Left lung (tissue), 14 donors: ENCODE results near the gene GPC2. TPM values are rescaled to one million over a fixed set of nuclear protein-coding genes. Genes with fewer than 3 reads are reported as not detected.
"Not testable (repeated sequence)": the region's sequence is repeated elsewhere in the genome, so short reads cannot be mapped to it uniquely, and the experiment has no call there.

Experiments used
- ATAC-seq: fragments of 200-7000 bp; cut with Tn5 transposase; one replicate; pipeline ENCODE4 v1.9.1; 2020; ENCODE audit warnings: moderate library complexity
- DNase-seq, 4 donors: peaks; one replicate each; pipeline ENCODE4 v3.0.0-alpha.2; 2013 to 2020
- H3K27ac ChIP-seq, 2 donors: fragments of 200-600 bp; sonication (generic) in 1 of 2; one replicate each; pipeline versions ENCODE4 v1.5.0 to v1.8.0; 2020 to 2021
- H3K27me3 ChIP-seq, 2 donors: fragments of 200-600 bp; sonication (generic) in 1 of 2; one replicate each; pipeline versions ENCODE4 v1.5.0 to v1.8.0; 2020 to 2021
- H3K36me3 ChIP-seq, 2 donors: fragments of 200-600 bp; sonication (generic) in 1 of 2; one replicate each; pipeline versions ENCODE4 v1.5.0 to v1.8.0; 2020 to 2021
- H3K4me1 ChIP-seq, 2 donors: fragments of 200-600 bp; one replicate each; pipeline ENCODE4 v1.8.0; 2021
- H3K4me3 ChIP-seq, 2 donors: fragments of 200-600 bp; sonication (generic) in 1 of 2; one replicate each; pipeline versions ENCODE4 v1.5.0 to v1.8.0; 2020 to 2021; ENCODE audit warnings: mild to moderate bottlenecking in 1 of 2
- H3K9me3 ChIP-seq, 2 donors: fragments of 200-600 bp; sonication (generic) in 1 of 2; one replicate each; pipeline versions ENCODE4 v1.5.0 to v1.8.0; 2020 to 2021
- intact Hi-C, 2 donors: fragments of 100-400 bp; cut with DNase I; formaldehyde crosslinking; loops; one replicate each; pipeline versions ENCODE4 v1.11.2 to v1.14.2; 2022
- long read RNA-seq, 12 donors: library from polyadenylated mRNA in 2 of 12; unstranded in 2 of 12; transcript quantifications; one replicate each; pipeline ENCODE4 v2.0.0 and lab custom pipeline, GENCODE V29; 2019 to 2026
- polyA plus RNA-seq, 6 donors: library from polyadenylated mRNA; unstranded; fragments of 120-200 nt; gene quantifications; one replicate each; pipeline ENCODE4 v1.2.1, GENCODE V29; 2013; ENCODE audit not compliant: insufficient read length in 6 of 6
- total RNA-seq, 2 donors: library from RNA; stranded (reverse); fragmentation: NEBNext Ultra II Directional; extraction: Animal tissue kit (Norgen Biotek cat#: 25700); gene quantifications; one replicate each; pipeline ENCODE4 v1.2.1, GENCODE V29; 2021
- TF ChIP-seq, protein P1 (sequence below), 2 donors: fragments of 200-600 bp; sonication (generic) in 1 of 2; IDR thresholded peaks; one replicate each; pipeline versions ENCODE4 v1.5.0 to v1.8.0; 2021; ENCODE audit warnings: antibody characterized with exemption in 2 of 2
- donor health status: DM: no; HTN: yes; CAD: no.
- donor health status: DM: no; HTN: no; CAD: no.

The GPC2 gene, protein sequence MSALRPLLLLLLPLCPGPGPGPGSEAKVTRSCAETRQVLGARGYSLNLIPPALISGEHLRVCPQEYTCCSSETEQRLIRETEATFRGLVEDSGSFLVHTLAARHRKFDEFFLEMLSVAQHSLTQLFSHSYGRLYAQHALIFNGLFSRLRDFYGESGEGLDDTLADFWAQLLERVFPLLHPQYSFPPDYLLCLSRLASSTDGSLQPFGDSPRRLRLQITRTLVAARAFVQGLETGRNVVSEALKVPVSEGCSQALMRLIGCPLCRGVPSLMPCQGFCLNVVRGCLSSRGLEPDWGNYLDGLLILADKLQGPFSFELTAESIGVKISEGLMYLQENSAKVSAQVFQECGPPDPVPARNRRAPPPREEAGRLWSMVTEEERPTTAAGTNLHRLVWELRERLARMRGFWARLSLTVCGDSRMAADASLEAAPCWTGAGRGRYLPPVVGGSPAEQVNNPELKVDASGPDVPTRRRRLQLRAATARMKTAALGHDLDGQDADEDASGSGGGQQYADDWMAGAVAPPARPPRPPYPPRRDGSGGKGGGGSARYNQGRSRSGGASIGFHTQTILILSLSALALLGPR
- 1 to 10 TPM; 2.5 to 3.5 TPM for total RNA-seq
- 10 to 100 TPM in 4 of 6 donors, 1 to 10 TPM in 2; 7.8 to 17.0 (median 10.8) TPM for polyA plus RNA-seq
- long read RNA-seq, donor 1, result 0 reads
- long read RNA-seq, donor 2, result 0 reads
- long read RNA-seq, donor 3, partial matches to known transcripts, result 0 of 2 reads
- long read RNA-seq, donor 3, other reads (novel, unspliced or antisense), result 0 of 2 reads
- long read RNA-seq, donor 4, result 0 reads
- long read RNA-seq, donor 5, result 0 reads
- long read RNA-seq, donor 6, partial matches to known transcripts, result 0 of 1 reads
- long read RNA-seq, donor 6, other reads (novel, unspliced or antisense), result 0 of 1 reads
- long read RNA-seq, donor 7, result 0 reads
- long read RNA-seq, donor 8, result 0 reads
- long read RNA-seq, donor 9, result 0 reads
- long read RNA-seq, donor 10, result 0 reads
- long read RNA-seq, donor 11, transcript GPC2-201 (10 exons, 2,532 nt), result major isoform, 8 of 21 reads
- long read RNA-seq, donor 11, partial matches to known transcripts, result 13 of 21 reads
- long read RNA-seq, donor 11, other reads (novel, unspliced or antisense), result 0 of 21 reads
- long read RNA-seq, donor 12, result 0 reads

DNA sequence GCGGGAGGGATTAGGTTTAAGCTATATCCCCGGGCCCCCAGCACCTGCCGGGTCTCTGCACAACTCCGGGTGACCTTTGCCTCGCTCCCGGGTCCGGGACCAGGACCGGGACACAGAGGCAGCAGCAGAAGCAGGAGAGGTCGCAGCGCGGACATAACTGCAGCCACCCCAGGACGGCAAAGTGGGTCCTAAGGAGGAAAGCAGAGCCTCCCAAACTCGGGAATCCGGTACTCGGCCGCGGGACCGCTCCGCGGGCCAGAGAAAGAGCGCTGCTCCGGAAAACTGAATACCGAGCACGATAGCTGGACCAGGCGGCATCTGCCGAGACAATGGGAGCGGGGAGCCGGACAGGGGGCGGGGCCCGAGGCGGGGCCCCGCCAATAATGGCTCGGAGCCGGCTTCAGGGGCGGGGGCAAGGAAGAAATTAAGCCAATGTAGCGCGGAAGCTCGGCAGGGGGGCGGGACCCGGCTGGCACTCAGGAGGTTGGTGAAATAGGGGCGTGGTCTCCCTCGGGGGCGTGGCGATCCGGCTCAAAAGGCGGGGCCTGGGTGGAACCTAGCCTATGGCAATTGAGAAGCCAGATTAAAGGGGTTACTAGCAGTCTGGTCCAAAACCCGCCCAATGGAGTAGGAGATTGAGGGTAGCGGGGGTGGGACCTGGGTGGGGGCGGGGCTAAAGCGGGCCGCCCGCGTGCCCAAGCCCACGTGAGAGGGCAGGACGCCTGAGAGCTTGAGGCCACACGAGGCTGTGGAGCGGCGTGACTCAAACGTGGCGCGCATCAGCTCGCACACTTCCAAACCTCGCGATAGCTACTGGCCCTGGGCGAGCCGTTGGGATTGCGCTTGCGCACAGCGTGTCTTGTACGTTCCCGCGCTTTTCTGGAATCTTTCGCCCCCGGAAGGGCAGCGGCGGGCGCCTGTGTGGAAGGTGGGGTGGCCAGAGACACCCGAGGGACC, at the start of gene GPC2, which contains the start of gene STAG3:
GPC2 (minus strand) TSS at position 337 of the 957 bp plus-strand sequence; CDS start at position 155, 182 bp downstream.
STAG3 (plus strand) TSS at position 874 of the 957 bp plus-strand sequence. CDS start 2,639 bp downstream, outside the sequence.
- Histone ChIP-seq H3K36me3 (no peaks in the 10 kb centered on the region), H3K4me1 (peaks cover 0 to 14% of the 10 kb centered on the region in 2 donors), H3K27ac (no peak within 1 kb of the TSS), H3K4me3 (peak within 1 kb of the TSS; percentile 48 to 50), H3K27me3 (peaks cover 0 to 22% of the 10 kb centered on the region in 2 donors), H3K9me3 (peaks cover 0 to 6% of the 10 kb centered on the region in 2 donors)
- TF ChIP-seq, protein P1, sequence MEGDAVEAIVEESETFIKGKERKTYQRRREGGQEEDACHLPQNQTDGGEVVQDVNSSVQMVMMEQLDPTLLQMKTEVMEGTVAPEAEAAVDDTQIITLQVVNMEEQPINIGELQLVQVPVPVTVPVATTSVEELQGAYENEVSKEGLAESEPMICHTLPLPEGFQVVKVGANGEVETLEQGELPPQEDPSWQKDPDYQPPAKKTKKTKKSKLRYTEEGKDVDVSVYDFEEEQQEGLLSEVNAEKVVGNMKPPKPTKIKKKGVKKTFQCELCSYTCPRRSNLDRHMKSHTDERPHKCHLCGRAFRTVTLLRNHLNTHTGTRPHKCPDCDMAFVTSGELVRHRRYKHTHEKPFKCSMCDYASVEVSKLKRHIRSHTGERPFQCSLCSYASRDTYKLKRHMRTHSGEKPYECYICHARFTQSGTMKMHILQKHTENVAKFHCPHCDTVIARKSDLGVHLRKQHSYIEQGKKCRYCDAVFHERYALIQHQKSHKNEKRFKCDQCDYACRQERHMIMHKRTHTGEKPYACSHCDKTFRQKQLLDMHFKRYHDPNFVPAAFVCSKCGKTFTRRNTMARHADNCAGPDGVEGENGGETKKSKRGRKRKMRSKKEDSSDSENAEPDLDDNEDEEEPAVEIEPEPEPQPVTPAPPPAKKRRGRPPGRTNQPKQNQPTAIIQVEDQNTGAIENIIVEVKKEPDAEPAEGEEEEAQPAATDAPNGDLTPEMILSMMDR (IDR thresholded peaks at IDR 0.05), result no peak
- DNase-seq, result peak; percentile 84 to 98 (median 96)
- intact Hi-C loops, result no loop called here
- ATAC-seq, result peak; percentile 98

DNA sequence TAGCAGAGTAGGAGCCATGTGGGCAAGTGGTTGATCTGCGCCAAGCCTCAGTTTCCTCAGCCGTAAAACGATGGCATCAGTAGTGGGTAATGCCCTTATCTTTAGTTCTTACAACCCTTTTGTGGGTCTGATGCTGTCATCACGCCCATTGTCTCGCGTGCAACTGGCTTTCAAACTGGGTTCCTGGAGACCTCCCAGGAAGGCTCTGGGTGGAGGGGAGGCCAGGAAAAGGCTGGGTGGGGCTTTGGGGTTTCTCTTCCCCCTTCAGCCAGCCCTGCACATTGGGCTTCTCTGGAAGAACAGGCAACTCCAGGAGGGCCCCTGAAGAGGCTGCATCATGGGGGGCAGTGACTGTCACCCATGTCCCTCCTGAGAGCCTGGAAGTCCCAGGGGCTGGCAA, 47.7 kb upstream of the GPC2 start:
- intact Hi-C loops, result loop anchor here in 1 of 2 donors (5.0 kb wide), 1 partner anchor 88 kb away; no protein-coding TSS in a partner anchor
- not testable (repeated sequence) for H3K27ac ChIP-seq, ATAC-seq, H3K27me3 ChIP-seq, H3K4me3 ChIP-seq, H3K9me3 ChIP-seq, DNase-seq, H3K4me1 ChIP-seq
- peaks cover 0 to 14% of the 10 kb centered on the region in 2 donors for H3K36me3 ChIP-seq

DNA sequence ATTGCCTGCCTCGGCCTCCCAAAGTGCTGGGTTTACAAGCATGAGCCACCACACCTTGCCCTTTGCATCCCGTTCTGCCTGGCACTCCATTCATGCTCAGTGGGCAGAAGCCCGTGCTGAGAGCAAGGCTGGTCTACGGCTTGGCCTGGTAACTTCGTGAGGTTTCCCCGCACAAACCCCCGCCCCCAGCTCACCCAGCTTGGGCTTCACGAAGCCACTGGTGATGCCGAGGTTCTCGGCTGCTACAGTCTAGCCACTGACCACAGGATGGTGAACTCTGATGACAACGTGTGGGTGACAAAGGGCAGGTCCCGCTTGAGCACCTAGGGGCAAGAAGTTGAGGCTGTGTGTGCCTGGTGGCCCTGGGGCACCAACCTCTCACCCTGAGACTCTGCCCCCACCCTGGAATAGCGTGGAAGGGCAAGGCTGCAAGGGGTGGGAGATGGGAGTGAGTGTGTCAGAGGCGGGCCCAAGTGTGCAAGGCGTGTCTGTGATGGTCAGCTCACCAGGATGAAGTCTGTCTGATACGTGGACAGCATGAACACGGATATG, 46.3 kb upstream of the GPC2 start:
- not testable (repeated sequence) for H3K27me3 ChIP-seq, H3K4me1 ChIP-seq, DNase-seq, H3K4me3 ChIP-seq, H3K9me3 ChIP-seq, H3K27ac ChIP-seq, ATAC-seq
- intact Hi-C loops, result loop anchor here in 1 of 2 donors (5.0 kb wide), 1 partner anchor 86 kb away; no protein-coding TSS in a partner anchor
- H3K36me3 ChIP-seq, result peaks cover 0 to 14% of the 10 kb centered on the region in 2 donors

DNA sequence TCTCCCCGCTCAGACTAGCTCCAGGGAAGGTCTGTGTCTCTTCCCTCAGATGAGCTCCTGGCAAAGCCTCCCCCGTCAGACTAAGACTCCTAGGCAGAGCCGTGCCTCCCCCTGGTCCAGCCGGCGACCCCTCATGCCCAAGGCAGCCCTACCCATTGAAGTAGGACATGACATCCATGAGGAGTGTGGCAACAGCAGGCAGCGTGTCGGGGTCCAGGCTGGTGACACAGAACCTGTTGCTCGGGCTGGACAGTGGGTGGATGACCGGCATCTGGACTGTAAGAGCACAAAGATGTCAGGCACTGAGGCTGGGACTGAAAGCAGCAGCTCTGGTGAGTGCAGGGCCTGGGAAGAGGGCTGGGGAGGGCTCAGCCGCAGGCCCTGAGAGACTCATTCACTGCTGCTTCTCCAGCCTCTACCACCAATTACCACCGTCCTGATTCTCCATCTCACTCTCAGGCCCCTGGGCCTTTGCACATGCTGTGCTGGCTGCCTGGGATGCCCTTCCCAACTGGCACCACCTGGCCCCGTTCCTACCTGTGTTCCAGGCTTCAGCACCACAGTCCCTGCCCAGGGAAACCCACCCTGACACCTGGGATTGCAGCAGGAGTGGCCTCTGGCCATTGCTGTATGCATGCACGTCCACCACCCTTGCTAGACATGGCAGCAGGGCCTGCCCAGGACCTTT, 45.4 kb upstream of the GPC2 start:
- no peaks in the 10 kb centered on the region for H3K27me3 ChIP-seq

More for the DNA sequence above, 45.4 kb upstream of the GPC2 start:
- ATAC-seq (no peak), DNase-seq (peak in 1 of 4 donors; percentile 65)
- intact Hi-C loops, result loop anchor here in 1 of 2 donors (5.0 kb wide), 1 partner anchor 85 kb away; no protein-coding TSS in a partner anchor
- H3K9me3 ChIP-seq, result no peaks in the 10 kb centered on the region
- no peak overlapping the region for H3K4me3 ChIP-seq
- H3K27ac ChIP-seq, result no peak overlapping the region
- TF ChIP-seq, protein P1 (IDR thresholded peaks at IDR 0.05), result no peak
- H3K36me3 ChIP-seq, result peaks cover 0 to 14% of the 10 kb centered on the region in 2 donors
- no peaks in the 10 kb centered on the region for H3K4me1 ChIP-seq
